LHCN-M2 (cell line): Measurements from ENCODE around the gene FOSL2. TPM values are rescaled to one million over a fixed set of nuclear protein-coding genes. Genes with fewer than 3 reads are reported as not detected.

Experiments
- DNase-seq: peaks from one replicate; pipeline ENCODE4 v3.0.0-alpha.2; 2012; ENCODE audit warnings: low read depth
- total RNA-seq: library from RNA; depleted of rRNA; stranded (reverse); fragments of >200 nt; gene quantifications from 2 replicates; pipeline ENCODE4 v1.2.3, GENCODE V29; 2014

Gene FOSL2
- total RNA-seq, 1 experiment from 2014 or later: 62.2 TPM

DNA sequence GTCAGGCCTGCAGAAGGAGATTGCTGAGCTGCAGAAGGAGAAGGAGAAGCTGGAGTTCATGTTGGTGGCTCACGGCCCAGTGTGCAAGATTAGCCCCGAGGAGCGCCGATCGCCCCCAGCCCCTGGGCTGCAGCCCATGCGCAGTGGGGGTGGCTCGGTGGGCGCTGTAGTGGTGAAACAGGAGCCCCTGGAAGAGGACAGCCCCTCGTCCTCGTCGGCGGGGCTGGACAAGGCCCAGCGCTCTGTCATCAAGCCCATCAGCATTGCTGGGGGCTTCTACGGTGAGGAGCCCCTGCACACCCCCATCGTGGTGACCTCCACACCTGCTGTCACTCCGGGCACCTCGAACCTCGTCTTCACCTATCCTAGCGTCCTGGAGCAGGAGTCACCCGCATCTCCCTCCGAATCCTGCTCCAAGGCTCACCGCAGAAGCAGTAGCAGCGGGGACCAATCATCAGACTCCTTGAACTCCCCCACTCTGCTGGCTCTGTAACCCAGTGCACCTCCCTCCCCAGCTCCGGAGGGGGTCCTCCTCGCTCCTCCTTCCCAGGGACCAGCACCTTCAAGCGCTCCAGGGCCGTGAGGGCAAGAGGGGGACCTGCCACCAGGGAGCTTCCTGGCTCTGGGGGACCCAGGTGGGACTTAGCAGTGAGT is 19.4 kb downstream of the FOSL2 start:
- DNase-seq: no peak

DNA sequence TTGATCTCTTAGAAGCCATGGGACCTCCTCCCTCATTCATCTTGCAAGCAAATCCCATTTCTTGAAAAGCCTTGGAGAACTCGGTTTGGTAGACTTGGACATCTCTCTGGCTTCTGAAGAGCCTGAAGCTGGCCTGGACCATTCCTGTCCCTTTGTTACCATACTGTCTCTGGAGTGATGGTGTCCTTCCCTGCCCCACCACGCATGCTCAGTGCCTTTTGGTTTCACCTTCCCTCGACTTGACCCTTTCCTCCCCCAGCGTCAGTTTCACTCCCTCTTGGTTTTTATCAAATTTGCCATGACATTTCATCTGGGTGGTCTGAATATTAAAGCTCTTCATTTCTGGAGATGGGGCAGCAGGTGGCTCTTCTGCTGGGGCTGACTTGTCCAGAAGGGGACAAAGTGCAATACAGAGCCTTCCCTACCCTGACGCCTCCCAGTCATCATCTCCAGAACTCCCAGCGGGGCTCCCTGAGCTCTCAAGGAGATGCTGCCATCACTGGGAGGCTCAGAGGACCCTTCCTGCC is 20.0 kb downstream of the FOSL2 start:
- DNase-seq: no peak

DNA sequence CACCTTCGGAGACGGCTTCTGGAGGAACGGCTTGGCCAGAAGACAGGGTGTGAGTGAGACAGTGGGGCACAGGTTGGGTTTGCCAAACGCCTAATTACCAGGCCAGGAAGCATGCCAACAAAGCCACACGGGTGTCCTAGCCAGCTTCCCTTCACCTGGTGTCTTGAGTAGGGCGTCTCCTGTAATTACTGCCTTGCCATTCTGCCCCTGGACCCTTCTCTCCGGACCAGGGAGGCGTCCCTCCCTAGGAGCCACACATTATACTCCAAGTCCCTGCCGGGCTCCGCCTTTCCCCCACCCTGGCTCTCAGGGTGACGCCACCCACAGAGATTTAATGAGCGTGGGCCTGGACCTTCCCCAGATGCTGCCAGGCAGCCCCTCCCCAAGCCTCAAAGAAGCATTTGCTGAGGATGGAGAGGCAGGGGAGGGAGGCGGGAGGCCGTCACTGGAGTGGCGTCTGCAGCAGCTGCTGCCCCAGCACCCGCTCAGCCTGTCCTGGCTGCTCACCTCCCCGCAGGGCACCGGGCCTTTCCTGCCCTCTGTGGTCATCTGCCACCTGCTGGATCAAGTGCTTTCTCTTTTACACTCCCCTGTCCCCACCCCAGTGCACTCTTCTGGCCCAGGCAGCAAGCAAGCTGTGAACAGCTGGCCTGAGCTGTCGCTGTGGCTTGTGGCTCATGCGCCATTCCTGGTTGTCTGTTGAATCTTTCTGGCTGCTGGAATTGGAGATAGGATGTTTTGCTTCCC is 20.7 kb downstream of the FOSL2 start:
- peak; percentile 97 for DNase-seq

DNA sequence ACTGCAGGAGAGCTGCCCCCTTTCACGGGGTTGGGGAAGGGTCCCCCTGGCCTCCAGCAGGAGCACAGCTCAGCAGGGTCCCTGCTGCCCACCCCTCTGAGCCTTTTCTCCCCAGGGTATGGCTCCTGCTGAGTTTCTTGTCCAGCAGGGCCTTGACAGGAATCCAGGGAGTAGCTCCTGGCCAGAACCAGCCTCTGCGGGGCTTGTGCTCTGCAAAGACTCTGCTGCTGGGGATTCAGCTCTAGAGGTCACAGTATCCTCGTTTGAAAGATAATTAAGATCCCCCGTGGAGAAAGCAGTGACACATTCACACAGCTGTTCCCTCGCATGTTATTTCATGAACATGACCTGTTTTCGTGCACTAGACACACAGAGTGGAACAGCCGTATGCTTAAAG is 21.2 kb downstream of the FOSL2 start:
- peak; percentile 61 for DNase-seq

DNA sequence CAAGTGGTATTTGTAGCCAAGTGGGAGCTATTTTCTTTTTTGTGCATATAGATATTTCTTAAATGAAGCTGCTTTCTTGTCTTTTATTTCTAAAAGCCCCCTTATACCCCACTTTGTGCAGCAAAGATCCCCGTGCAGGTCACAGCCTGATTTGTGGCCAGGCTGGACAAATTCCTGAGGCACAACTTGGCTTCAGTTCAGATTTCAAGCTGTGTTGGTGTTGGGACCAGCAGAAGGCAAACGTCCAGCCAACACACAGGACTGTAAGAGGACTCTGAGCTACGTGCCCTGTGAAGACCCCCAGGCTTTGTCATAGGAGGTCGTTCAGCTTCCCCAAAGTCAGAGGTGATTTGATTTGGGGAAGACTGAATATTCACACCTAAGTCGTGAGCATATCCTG is 21.9 kb downstream of the FOSL2 start:
- DNase-seq: no peak

DNA sequence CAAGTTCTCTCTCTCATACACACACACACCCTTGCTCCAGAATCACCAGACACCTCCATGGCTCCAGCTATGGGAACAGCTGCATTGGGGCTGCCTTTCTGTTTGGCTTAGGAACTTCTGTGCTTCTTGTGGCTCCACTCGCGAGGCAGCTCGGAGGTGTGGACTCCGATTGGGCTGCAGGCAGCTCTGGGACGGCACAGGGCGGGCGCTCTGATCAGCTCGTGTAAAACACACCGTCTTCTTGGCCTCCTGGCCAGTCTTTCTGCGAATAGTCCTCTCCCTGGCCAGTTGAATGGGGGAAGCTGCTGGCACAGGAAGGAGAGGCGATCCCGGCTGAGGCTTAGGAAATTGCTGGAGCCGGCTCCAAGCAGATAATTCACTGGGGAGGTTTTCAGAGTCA is 22.4 kb downstream of the FOSL2 start:
- DNase-seq: no peak

DNA sequence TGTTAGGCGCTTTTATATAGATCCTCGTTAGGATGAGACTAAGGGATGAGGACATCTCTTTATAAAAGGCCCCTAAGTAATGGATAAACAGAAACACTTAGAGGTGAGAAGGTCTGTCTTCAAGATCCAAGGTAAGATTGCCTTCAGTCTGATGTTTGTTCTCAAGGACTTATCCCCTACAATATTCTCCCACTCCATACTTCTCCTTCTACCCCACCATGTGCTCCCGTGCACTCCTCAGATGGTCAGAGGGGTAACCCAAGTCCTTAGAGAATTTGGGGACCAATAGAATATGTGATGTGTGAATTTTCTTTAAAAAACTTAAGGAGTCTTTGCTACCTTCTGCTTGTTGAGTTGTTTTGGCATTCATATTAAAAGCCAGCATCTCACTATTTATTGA is 23.1 kb downstream of the FOSL2 start:
- DNase-seq: no peak

DNA sequence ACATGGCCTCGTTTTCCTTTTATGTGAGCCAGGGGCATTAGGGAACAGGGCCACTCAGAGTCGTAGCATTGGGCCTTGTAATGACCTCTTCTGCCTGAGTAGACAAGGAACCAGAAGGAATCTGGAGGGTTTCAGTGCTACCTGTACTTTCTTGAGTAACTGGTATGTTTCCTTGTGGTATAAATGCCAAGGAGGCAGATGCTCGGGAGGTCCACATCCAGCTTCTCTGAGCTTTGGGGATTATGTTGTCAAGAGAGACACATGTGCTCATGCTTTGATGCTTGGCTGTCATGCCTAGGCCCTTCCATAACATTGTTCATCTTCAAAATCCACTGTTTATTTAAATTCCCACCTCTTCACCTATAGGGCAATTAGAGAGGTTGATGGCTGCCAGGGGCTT is 26.3 kb downstream of the FOSL2 start:
- DNase-seq: no peak

DNA sequence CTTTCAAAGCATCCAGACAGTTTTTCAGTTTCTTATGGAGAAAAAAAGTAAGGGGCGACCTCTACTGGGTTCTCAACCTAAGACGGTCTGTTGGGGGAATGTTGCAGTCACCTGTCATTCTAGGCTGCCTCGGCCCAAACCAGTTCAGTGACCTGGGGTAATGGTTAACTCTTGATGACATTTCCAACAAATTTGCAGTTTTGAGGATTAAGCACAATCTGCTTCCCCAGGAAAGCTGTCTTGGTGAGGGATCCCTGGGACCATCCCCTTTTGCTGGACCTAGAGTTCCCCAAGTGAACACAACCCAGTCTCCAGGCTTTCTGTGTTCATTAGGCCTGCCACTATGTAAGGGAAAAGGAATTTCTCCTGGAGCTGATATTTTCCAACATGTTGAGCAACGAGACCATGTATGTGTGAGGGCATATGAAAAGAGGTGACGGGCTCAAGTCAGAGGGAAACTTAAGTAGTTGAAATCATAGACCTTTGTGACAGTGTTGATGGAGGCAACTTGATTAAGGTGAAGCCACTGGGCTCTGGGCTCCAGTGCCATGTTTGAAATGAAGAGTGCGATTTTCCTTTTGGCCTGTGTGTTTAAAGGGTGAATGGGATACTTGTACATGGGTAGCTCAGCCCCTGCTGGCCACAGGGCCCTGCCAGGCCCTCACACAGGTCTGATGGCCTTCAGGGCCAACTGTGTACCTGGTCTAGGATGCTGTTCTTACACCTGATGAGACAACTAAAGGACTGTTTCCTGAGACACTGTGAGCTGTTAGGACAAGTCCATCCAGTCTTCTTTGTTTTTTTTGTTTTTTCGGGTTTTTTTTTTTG is 27.0 kb downstream of the FOSL2 start:
- DNase-seq: no peak

DNA sequence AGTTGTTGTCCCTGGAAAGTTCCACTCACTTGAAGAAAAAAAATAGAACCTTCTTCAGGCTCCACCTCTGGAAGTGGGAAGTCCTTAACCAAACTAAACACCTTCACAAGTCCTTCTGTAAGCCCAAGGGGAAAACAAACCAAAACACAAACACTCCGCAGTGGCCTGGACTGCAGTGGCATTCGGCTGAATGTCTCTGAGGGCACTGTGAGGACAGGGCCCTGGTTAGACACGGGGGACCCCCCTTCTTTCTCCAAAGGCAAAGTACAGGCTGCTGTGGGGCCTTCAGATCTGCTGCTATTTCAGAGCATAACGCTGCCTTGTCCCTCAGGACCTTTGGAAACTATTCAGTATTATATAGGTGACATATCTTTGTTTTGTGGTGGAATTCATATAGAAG is 28.1 kb downstream of the FOSL2 start:
- no peak for DNase-seq

DNA sequence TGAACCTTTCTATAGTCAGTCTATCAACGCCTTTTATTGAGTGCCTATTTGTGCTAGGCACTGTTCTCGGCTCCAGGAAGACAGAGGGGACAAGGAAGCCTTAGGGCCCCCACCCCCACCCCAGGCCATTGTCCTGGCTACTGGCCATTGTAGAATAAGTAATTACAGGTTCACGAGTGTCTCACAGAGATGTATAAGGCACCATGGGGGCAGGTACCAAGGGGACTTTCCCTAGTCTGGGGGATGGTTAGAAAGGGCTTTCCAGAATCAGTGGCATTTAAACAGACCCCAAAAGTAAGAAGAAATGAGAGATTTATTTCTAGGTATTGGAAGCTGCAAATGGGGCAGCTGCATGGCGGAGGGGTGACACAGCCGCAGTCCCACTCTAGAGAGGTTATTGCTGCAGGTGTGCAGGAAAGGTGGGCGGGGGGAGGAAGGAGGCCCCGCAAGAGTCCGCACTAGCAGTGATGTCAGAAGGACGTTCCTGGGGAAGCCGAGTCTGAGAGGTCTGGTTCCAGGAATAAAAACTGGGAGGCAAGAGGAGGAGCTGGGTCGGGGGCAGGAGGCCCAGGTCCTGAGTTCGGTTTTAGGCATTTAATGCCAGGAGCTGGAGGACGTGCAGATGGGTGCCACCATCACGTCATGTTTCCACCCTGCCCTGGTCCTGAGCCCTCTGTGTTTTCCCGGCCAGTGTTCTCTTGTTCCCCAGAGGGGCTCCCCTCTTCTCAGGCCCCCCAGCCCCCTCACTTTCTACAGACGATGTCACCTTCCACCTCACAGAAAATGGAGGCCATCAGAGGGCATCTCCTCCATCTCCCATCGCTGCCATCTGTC is 30.5 kb downstream of the FOSL2 start:
- no peak for DNase-seq

DNA sequence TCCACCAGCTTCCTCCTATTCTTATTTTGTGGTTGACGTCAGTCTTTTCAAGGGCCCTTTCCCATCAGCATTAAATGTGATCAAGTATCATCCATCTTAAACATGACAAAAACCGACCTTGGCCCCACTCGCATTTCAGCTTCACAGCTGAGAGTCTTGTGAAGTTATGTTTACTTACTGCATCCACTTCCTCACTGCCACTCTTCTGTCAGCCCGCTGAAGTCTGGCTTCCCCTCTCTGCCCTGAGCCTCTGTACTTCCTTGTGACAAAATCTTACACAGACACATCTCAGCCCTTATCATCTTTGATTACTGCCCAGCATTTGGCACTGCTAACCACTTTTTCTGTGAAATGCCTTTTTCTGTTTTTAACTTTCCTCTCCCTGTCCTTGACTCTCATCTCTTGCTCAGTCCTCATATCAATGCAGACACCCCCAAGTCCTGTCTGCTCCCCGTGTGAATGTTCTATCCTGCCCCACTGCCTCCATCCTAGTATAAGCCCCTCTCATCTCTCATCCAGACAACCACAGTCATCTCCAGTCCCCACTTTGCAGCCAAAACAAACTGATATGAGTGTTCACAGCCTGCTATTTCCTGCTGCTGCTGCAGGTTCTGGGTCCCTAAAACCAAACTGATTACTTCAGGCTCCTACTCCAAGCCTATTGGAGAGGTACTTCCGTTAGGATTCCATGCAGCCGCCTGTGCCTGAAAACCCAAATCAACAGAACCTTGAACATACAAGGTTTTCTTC is 31.4 kb downstream of the FOSL2 start:
- DNase-seq: no peak

DNA sequence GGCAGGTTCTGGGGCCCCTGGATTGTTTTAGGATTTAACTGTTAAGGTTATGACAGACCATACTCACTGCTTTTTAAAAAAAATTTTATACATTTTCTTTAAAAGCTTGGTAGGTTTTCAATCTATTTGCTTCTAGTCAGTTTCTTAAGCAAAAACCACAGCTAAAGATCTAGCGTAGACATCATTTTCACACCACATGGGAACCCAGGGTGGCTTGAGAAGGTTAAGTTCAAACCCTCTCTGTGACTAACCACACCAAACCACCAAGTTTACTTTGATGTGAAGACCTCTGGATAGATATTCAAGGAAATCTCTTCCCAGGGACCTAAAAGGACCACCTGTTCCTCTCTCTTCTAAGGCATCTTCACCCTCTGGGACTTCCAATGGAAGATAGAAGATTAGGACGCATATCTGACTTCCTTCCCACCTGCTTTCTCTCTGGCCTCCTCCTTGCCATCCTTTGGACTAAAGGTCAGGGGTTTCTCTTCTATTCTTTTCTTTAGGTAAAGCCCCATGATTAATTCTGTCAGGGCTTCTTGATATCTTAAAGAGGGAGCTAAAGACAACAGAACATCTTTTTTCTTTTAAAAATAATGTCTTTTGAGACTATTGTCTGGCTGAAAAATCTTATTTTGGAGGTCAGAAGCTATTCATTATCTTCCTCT is 32.3 kb downstream of the FOSL2 start:
- DNase-seq: no peak

DNA sequence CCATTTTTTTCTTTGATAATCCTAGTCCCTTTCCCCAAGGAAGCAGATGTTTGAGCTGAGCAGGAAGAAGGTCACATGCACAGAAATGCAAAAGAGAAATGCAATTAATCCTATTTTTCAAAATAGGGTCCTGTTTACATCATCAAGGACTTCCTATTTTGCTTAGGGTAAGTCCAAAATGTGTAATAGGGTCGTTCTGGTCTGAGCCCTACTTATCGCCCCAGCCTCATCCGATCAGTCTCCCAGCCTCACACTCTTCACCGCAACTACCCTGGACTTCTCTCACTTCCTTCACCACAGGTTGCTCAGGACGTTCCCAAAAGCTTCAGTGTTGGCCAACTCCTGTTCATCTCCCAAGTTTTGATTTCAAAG is 32.8 kb downstream of the FOSL2 start:
- DNase-seq: no peak

DNA sequence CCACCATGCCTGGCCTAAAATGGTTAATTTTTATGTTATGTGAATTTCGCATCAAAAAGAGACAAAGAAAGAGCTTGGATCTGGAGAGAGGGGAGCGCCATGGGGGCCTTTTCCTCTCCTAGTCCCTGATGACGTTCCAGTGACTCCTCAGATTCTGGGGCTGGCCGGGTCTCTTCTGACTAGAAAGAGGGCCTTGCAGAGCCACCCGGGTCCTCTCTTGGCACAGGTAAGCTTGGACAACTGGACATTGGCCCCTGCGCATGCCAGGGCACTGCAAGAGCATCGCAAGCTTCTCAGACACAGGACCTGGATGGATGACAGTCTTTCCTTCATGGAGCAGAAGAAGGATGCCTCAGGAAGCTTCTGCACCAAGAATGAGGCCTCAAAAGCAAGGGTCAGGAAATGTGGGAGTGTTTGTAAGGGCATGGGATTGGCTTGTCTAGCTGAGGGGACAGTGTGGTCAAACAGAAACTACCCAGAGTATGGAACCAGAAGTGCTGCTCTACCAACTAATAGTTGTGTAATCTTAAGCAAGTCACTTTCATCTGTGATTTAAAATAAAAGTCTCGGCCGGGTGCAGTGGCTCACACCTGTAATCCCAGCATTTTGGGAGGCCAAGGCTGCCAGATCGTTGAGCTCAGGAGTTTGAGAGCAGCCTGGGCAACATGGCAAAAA is 35.2 kb downstream of the FOSL2 start:
- DNase-seq: no peak

DNA sequence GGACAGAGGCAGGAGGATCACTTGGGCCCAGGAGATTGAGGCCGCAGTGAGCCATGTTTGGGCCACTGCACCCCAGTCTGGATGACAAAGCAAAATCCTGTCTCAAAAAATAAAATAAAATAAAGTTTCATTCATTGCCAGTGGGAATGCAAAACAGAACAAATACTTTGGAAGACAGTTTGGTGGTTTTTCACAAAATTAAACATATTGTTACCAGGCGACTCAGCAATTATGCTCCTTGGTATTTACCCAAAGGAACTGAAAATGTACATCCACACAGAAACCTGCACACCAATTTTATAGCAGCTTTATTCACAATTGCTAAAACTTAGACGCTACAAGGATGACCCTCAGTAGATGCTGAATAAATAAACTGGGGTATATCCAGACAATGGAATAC is 35.8 kb downstream of the FOSL2 start:
- no peak for DNase-seq

DNA sequence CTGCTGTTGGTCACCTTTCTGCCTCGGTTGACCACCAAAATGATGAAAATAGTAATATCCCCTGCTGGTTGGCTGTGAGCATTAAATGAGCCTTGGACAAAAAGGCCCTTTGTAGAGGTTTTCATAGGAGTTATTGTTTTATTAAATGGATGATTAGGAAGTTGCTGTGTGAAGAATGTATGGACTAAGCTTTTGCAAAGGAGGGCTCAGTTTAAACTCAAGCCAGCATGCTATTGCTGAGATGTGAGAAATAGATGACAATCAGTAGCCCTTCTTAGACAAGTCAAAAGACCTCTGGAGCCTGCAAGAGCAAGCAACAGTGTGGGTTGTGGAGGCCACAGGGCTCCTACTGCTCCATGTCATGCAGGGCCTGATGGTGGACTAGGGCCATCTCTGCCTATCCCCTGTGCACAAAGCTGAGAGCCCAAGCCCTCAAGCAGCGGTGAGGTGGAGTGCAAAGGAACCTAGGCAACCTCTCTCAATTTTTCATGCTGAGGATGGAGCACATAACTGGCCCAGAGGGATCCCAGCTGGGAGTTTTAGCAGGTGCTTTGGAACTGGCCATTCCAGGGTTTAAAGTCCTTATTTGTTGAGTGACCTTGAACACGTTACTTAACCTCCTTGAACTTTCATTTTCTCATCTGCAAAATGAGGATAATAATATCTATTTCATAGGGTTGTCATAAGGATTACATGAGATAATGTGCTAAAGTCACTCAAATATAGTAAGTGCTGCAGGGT is 37.1 kb downstream of the FOSL2 start:
- no peak for DNase-seq

DNA sequence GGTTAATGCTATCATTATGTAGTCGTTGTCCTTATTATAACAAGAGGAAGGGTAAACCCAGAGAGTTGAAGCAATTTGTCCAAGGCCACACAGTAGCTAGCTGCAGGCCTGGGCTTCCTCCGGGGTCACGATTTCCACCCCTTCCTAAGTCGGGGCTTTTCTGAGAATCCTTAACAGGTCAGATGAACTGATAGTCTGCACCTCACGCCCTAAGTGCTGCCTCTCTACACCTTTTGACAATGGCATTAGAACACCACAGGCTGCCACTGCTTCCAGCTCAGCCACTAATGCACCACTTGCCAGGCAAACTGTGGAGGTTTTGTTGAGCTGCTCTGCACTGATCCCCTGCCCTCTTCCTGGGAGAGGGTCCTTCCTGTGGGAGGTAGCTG is 37.7 kb downstream of the FOSL2 start:
- no peak for DNase-seq
